HL-60 (cell line): ENCODE results near the gene IFFO2.

Source experiments
- DNase-seq, 2 experiments: peaks; one replicate each; pipeline ENCODE4 v3.0.0-alpha.2; 2010 to 2020; ENCODE audit warnings: low read depth in 1 of 2, low spot score in 1 of 2
- H3K27ac ChIP-seq: fragments of 250-450 bp; sonication (Bioruptor Pico); replicated peaks from 2 replicates; pipeline ENCODE4 v1.5.1; 2020; ENCODE audit warnings: mild to moderate bottlenecking, moderate library complexity
- H3K27me3 ChIP-seq: fragments of 250-450 bp; sonication (Bioruptor Pico); 2 replicates; pipeline ENCODE4 v1.5.1; 2021; ENCODE audit warnings: mild to moderate bottlenecking, moderate library complexity; ENCODE audit not compliant: insufficient read depth, poor library complexity, severe bottlenecking
- H3K4me3 ChIP-seq: replicated peaks from 2 replicates; pipeline ENCODE4 v1.5.1; 2011; ENCODE audit warnings: mild to moderate bottlenecking, control low read depth, low read length; ENCODE audit not compliant: insufficient read depth
- CTCF ChIP-seq: IDR thresholded peaks from one replicate; pipeline ENCODE4 v1.5.1; 2011; ENCODE audit warnings: low read length, control low read depth, inconsistent platforms; ENCODE audit not compliant: insufficient read depth
- GABPA ChIP-seq: IDR thresholded peaks from 2 replicates; pipeline ENCODE4 v1.6.1; 2012; ENCODE audit warnings: low read depth
- POLR2AphosphoS5 ChIP-seq: IDR thresholded peaks from 2 replicates; pipeline ENCODE4 v1.6.1; 2012; ENCODE audit warnings: low read depth
- REST ChIP-seq: IDR thresholded peaks from 2 replicates; pipeline ENCODE4 v1.6.1; 2012; ENCODE audit warnings: low read depth; ENCODE audit not compliant: insufficient replicate concordance
- SPI1 ChIP-seq: IDR thresholded peaks from 2 replicates; pipeline ENCODE4 v1.6.1; 2012; ENCODE audit warnings: low read depth, mild to moderate bottlenecking, borderline replicate concordance

Gene IFFO2

GRCh38 chr1:18943162-18943561 is 13.3 kb downstream of the IFFO2 start:
- DNase-seq: no peak
- Histone ChIP-seq H3K4me3 (no peak overlapping the region), H3K27ac (no peak overlapping the region), H3K27me3 (no peaks in the 10 kb centered on the region)
- TF ChIP-seq GABPA (no peak), SPI1 (no peak), REST (no peak), CTCF (no peak), POLR2AphosphoS5 (no peak)

DNA sequence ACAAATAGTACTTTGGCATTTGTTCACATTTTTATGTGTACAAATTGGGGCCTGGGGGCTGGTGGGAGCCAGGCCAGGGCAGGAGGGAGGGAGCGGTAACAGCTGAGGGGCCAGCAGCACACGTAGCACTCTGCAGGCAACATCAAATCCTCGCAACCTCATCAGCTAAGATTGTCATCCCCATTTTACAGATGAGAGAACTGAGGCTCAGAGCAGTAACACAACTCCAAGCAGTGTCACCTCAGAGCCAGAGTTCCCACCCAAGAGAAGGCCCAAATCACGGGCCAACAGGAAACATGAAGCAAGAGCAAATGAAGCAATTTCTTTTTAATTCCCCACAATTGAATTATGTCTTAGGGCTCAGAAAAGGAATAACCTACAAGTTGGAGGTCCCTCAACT is 14.1 kb downstream of the IFFO2 start:
- no peak for DNase-seq
- H3K4me3 ChIP-seq: no peak overlapping the region
- H3K27ac ChIP-seq: no peak overlapping the region
- TF ChIP-seq SPI1 (no peak), GABPA (no peak), CTCF (no peak), POLR2AphosphoS5 (no peak), REST (no peak)
- no peaks in the 10 kb centered on the region for H3K27me3 ChIP-seq

DNA sequence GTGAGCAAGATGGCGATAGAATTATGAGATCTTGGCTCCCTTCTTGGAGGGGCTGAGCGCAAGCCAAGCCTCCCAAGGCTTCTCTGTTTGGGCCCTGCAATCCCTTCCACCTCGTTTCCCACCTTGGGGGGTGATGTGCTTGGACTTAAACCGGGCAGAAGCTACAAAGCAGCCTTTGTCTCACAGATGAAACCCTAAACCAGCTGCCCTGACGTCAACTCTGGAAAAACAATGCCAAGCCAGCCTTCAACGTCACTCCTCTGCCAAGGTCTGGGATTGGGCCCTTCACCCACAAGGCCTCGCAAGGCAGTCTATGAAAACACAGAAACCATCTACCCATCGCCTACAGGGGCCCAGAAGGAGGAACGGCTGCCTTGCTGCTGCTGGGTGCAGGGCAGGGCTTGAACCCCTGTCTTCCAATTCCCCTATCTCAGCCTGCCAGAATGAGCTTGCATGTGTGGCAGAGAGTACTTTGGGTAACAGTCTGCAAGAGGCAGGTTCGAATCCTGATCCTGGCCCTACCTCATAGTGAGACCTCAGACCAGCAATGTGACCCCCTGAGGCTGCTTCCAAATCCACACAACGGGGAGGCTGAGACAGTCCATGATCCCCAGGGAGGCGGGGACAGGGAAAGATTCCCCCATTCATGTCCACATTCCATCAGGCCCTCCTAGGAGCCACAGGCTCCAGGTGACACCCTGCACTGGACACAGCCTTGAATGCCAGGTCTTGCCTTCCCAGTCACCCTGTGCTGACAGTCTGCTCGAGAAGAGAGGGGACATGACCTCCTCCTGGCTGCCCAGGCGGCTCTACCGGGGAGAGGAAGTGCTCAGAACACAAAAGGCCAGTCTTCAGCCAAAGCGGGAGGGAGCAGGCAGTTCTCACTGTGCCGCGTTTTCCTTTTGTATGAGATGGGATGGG is 15.0 kb downstream of the IFFO2 start:
- no peak for DNase-seq
- TF ChIP-seq REST (no peak), SPI1 (peak; percentile 30; the same call in 1 of the 2 replicates)
- H3K4me3 ChIP-seq: no peak overlapping the region
- no peaks in the 10 kb centered on the region for H3K27me3 ChIP-seq
- no peak overlapping the region for H3K27ac ChIP-seq
